GM12878 (cell line): Measurements from ENCODE around the gene SNX4. TPM values are rescaled to one million over a fixed set of nuclear protein-coding genes. Genes with fewer than 3 reads are reported as not detected.

Experiments used
- ATAC-seq: fragments of 200-7000 bp; cut with Tn5 transposase; 3 replicates; pipeline ENCODE4 v1.9.1; 2020; ENCODE audit warnings: mild to moderate bottlenecking, moderate library complexity
- BruUV-seq: library from RNA; stranded (reverse); fragments of 400-500 nt; replicated peaks from 2 replicates; lab custom pipeline; 2021; lab: Mats Ljungman, UMichigan
- CTCF ChIA-PET: fragments of 300-600 bp; sonication (Branson Sonifier 250); formaldehyde crosslinking; extraction: SDS; loops from one replicate; lab custom pipeline; 2021; ENCODE audit warnings: inconsistent platforms; lab: Yijun Ruan, JAX
- POLR2A ChIA-PET: fragments of 350-600 bp; formaldehyde crosslinking; extraction: SDS; loops from one replicate; lab custom pipeline; 2021; ENCODE audit warnings: inconsistent platforms; lab: Charles Lee
- RAD21 ChIA-PET: fragments of 300-600 bp; sonication (Branson Sonifier 250); formaldehyde crosslinking; loops from one replicate; lab custom pipeline; 2023; ENCODE audit warnings: antibody characterized with exemption; ENCODE audit not compliant: unreplicated experiment; lab: Charles Lee
- SMC1A ChIA-PET: fragments of 300-600 bp; sonication (Branson Sonifier 250); formaldehyde crosslinking; loops from one replicate; lab custom pipeline; 2023; ENCODE audit not compliant: unreplicated experiment, uncharacterized antibody; lab: Charles Lee
- DNase-seq: peaks from one replicate; pipeline ENCODE4 v3.0.0-alpha.2; 2011; ENCODE audit warnings: low read depth, low spot score
- FAIRE-seq: peaks from 3 replicates; lab custom pipeline; 2011; peaks lifted over from hg19 to GRCh38; lab: Jason Lieb, UNC
- H2AFZ ChIP-seq: 2 replicates; pipeline ENCODE4 v1.6.0; 2011; ENCODE audit warnings: low read depth, low read length, control low read depth; ENCODE audit not compliant: control insufficient read depth
- H3K27ac ChIP-seq: 2 replicates; pipeline ENCODE4 v1.5.1; 2011; ENCODE audit warnings: control low read depth; ENCODE audit not compliant: control insufficient read depth, insufficient read depth
- H3K27me3 ChIP-seq, 2 experiments: replicated peaks in 1 of 2; 2 replicates each; pipeline versions ENCODE4 v1.6.0 to v1.6.1; 2011; ENCODE audit warnings: low read length in 1 of 2; ENCODE audit not compliant: control insufficient read depth in 2 of 2, insufficient read depth in 2 of 2
- H3K36me3 ChIP-seq, 2 experiments: 2 replicates each; pipeline ENCODE4 v1.5.1; 2011; ENCODE audit warnings: low read length in 1 of 2; ENCODE audit not compliant: control insufficient read depth in 2 of 2, insufficient read depth in 2 of 2
- H3K4me1 ChIP-seq: 2 replicates; pipeline ENCODE4 v1.6.1; 2011; ENCODE audit warnings: mild to moderate bottlenecking, low read length, moderate library complexity, mixed read lengths; ENCODE audit not compliant: control insufficient read depth, insufficient read depth
- H3K4me2 ChIP-seq: 2 replicates; pipeline ENCODE4 v1.6.0; 2011; ENCODE audit warnings: control low read depth; ENCODE audit not compliant: control insufficient read depth, insufficient read depth
- H3K4me3 ChIP-seq: fragments of 200-600 bp; sonication (generic); 2 replicates; pipeline ENCODE4 v1.5.1; 2016
- H3K79me2 ChIP-seq: 2 replicates; pipeline ENCODE4 v1.6.0; 2011; ENCODE audit warnings: low read length; ENCODE audit not compliant: control insufficient read depth, insufficient read depth
- H3K9ac ChIP-seq: 2 replicates; pipeline ENCODE4 v1.8.0; 2011; ENCODE audit warnings: low read length, control low read depth, mixed read lengths; ENCODE audit not compliant: control insufficient read depth, insufficient read depth
- H3K9me3 ChIP-seq: replicated peaks from 3 replicates; pipeline ENCODE4 v1.5.1; 2011; ENCODE audit warnings: mild to moderate bottlenecking, low read length; ENCODE audit not compliant: control insufficient read depth, insufficient read depth
- H4K20me1 ChIP-seq: 2 replicates; pipeline ENCODE4 v1.6.0; 2011; ENCODE audit not compliant: control insufficient read depth, insufficient read depth
- DPF2 ChIP-seq: fragments of 450-650 bp; IDR thresholded peaks from 2 replicates; pipeline ENCODE4 v1.6.1; 2017; ENCODE audit warnings: mild to moderate bottlenecking
- MYB ChIP-seq: fragments of 150-350 bp; IDR thresholded peaks from 2 replicates; pipeline ENCODE4 v1.6.1; 2014; ENCODE audit warnings: mild to moderate bottlenecking, low read depth, low read length, borderline replicate concordance
- RELA ChIP-seq: fragments of 450-650 bp; IDR thresholded peaks from 2 replicates; pipeline ENCODE4 v1.8.0; 2014; ENCODE audit warnings: borderline replicate concordance; ENCODE audit not compliant: partially characterized antibody
- SIN3A ChIP-seq: IDR thresholded peaks from 2 replicates; pipeline ENCODE4 v1.6.1; 2012; ENCODE audit warnings: low read depth, low read length, improper control_type of control experiment
- STAT1 ChIP-seq: fragments of 450-650 bp; conservative IDR thresholded peaks from 2 replicates; pipeline ENCODE4 v1.6.1; 2014; ENCODE audit warnings: antibody characterized with exemption, mild to moderate bottlenecking
- ZSCAN29 ChIP-seq: fragments of 450-650 bp; IDR thresholded peaks from 2 replicates; pipeline ENCODE4 v1.6.1; 2017; ENCODE audit warnings: mild to moderate bottlenecking, moderate library complexity
- WGBS: methylation state at CpG from one replicate; pipeline ENCODE4 v1.1.6; 2016; ENCODE audit warnings: low lambda C conversion rate; ENCODE audit not compliant: insufficient replicate concordance, insufficient coverage; ENCODE audit errors: missing lambda C conversion rate; 5-methylcytosine and 5-hydroxymethylcytosine counted together
- in situ Hi-C: fragments of 300-500 bp; cut with MboI; formaldehyde crosslinking; loops from 9 replicates; pipeline ENCODE4 v1.14.3; 2018; ENCODE audit warnings: mixed read lengths
- intact Hi-C: fragments of 100-400 bp; cut with micrococcal nuclease; formaldehyde crosslinking; loops from one replicate; pipeline ENCODE4 v1.14.2; 2022; ENCODE audit not compliant: unreplicated experiment
- polyA plus RNA-seq, 11 experiments: library from polyadenylated mRNA; depleted of rRNA in 4 of 11; unstranded in 6 of 11; stranded (reverse) in 5 of 11; fragments of >200 nt; fragmentation: Nextera tagmentation in 4 of 11; fragmentation: Illumina TruSeq in 1 of 11; extraction: Ambion mirVana in 4 of 11; extraction: Trizol in 1 of 11; gene quantifications; 1 replicate in 1 of 11; 2 replicates in 10 of 11; pipeline versions ENCODE4 v1.2.1 to v1.2.3, GENCODE V29; 2011 to 2016; ENCODE audit warnings: inconsistent platforms in 2 of 11, missing spikeins in 2 of 11, low read depth in 1 of 11
- total RNA-seq, 4 experiments: library from RNA; depleted of rRNA in 3 of 4; stranded (reverse); fragments of >200 nt in 3 of 4; fragmentation: Illumina TruSeq in 1 of 4; extraction: Trizol in 1 of 4; gene quantifications; 2 replicates each; pipeline versions ENCODE4 v1.2.1 to v1.2.3, GENCODE V29; 2013 to 2021
- TF ChIP-seq, protein P1 (sequence below): IDR thresholded peaks from 2 replicates; pipeline ENCODE4 v1.6.1; 2012; ENCODE audit warnings: mild to moderate bottlenecking, low read depth, low read length

Gene SNX4
- total and polyA plus RNA-seq, 10 of the 15 experiments (the other 5 are each of a cell fraction or from before 2014, with no cell fraction given): 33.4 to 94.5 (median 60.5) TPM

DNA sequence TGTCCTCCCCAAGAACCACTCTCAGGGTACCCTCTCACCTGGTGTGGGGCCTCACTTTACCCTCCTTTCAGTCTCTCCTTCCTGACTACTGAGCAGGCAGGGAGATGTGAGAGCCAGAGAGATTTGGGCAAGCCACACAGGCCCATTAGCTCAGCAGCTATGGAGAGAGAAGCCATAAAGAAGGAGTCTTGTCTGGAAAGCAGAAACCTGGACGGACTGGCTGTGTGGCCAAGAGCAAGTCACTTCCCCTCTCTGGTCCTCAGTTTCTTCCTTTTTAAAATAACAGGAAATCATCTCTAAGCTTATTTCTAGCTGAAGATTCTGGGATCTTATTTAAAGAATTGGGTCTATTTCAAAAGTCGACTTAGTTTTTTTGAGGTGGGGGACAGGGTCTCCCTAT, 79.0 kb downstream of the SNX4 start:
- H3K36me3 ChIP-seq: no peaks in the 10 kb centered on the region
- no peak overlapping the region for H3K4me3 ChIP-seq
- H4K20me1 ChIP-seq: no peaks in the 10 kb centered on the region
- no peak overlapping the region for H3K9ac ChIP-seq
- ATAC-seq: no peak
- no peak for DNase-seq
- BruUV-seq: no TSS peak
- no peak overlapping the region for H3K27ac ChIP-seq
- no peaks in the 10 kb centered on the region for H3K79me2 ChIP-seq
- no peaks in the 10 kb centered on the region for H3K4me1 ChIP-seq
- no peak overlapping the region for H3K4me2 ChIP-seq
- ChIA-PET RAD21 (interaction anchor here (0.8 to 6.3 kb wide), 9 partner anchors 71 to 516 kb away, joined by 3 to 30 read pairs (median 4); no protein-coding TSS in a partner anchor), CTCF (interaction anchor here (0.9 to 8.3 kb wide), 10 partner anchors 14 to 679 kb away, joined by 3 to 90 read pairs (median 5); no protein-coding TSS in a partner anchor)
- H3K9me3 ChIP-seq: no peaks in the 10 kb centered on the region
- WGBS: 72% methylated on average over 2 of the region's 2 CpGs
- TF ChIP-seq MYB: no peak
- TF ChIP-seq, all 136 proteins: peak for 0
- Histone ChIP-seq H2AFZ (no peak overlapping the region), H3K27me3 (no peaks in the 10 kb centered on the region)
- intact Hi-C loops: no loop called here
- ChIA-PET SMC1A (interaction anchor here (0.5 to 10.6 kb wide), 15 partner anchors 9 to 539 kb away, joined by 3 to 61 read pairs (median 3); no protein-coding TSS in a partner anchor), POLR2A (no interaction called here)
- FAIRE-seq: no peak
- in situ Hi-C loops: loop anchor here (25.0 kb wide), 1 partner anchor 454 kb away; no protein-coding TSS in a partner anchor

DNA sequence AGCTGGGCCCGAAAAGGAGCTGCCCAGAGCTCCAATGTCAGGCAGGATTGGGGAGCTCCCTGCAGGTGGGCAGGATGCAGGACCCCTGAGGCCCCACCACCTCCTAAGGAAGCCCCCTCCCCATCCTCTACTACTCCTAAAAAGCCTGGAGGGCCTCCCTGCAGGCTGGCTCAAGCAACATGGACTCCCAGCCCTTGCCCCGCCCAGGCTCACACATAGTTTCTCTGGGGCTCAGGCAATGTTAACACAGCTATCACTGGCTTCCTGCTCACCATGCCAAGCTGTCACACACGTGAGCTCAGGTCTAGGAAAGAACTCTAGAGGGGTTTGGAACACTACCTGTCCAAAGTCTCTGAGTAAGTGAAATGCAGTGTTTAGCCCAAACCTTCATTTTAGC, 79.4 kb downstream of the SNX4 start:
- in situ Hi-C loops (loop anchor here (25.0 kb wide), 1 partner anchor 453 kb away; no protein-coding TSS in a partner anchor), intact Hi-C loops (no loop called here)
- no peak overlapping the region for H2AFZ ChIP-seq
- RAD21 ChIA-PET: interaction anchor here (0.6 to 6.3 kb wide), 14 partner anchors 12 to 539 kb away, joined by 3 to 30 read pairs (median 4); no protein-coding TSS in a partner anchor
- H3K79me2 ChIP-seq: no peaks in the 10 kb centered on the region
- H3K27me3 ChIP-seq: no peaks in the 10 kb centered on the region
- 67% methylated on average over 3 of the region's 3 CpGs for WGBS
- no TSS peak for BruUV-seq
- H3K4me2 ChIP-seq: no peak overlapping the region
- no peaks in the 10 kb centered on the region for H3K4me1 ChIP-seq
- CTCF ChIA-PET: interaction anchor here (0.9 to 8.3 kb wide), 11 partner anchors 13 to 679 kb away, joined by 3 to 90 read pairs (median 4); no protein-coding TSS in a partner anchor
- H3K36me3 ChIP-seq: no peaks in the 10 kb centered on the region
- SMC1A ChIA-PET: interaction anchor here (0.5 to 10.6 kb wide), 19 partner anchors 9 to 679 kb away, joined by 3 to 61 read pairs (median 3); no protein-coding TSS in a partner anchor
- no peaks in the 10 kb centered on the region for H3K9me3 ChIP-seq
- FAIRE-seq (no peak), DNase-seq (no peak)
- no peak overlapping the region for H3K9ac ChIP-seq
- no peak overlapping the region for H3K4me3 ChIP-seq
- POLR2A ChIA-PET: no interaction called here
- TF ChIP-seq STAT1: no peak
- TF ChIP-seq RELA: no peak
- TF ChIP-seq ZSCAN29: no peak
- no peak for TF ChIP-seq DPF2
- TF ChIP-seq SIN3A: no peak
- TF ChIP-seq, protein P1, sequence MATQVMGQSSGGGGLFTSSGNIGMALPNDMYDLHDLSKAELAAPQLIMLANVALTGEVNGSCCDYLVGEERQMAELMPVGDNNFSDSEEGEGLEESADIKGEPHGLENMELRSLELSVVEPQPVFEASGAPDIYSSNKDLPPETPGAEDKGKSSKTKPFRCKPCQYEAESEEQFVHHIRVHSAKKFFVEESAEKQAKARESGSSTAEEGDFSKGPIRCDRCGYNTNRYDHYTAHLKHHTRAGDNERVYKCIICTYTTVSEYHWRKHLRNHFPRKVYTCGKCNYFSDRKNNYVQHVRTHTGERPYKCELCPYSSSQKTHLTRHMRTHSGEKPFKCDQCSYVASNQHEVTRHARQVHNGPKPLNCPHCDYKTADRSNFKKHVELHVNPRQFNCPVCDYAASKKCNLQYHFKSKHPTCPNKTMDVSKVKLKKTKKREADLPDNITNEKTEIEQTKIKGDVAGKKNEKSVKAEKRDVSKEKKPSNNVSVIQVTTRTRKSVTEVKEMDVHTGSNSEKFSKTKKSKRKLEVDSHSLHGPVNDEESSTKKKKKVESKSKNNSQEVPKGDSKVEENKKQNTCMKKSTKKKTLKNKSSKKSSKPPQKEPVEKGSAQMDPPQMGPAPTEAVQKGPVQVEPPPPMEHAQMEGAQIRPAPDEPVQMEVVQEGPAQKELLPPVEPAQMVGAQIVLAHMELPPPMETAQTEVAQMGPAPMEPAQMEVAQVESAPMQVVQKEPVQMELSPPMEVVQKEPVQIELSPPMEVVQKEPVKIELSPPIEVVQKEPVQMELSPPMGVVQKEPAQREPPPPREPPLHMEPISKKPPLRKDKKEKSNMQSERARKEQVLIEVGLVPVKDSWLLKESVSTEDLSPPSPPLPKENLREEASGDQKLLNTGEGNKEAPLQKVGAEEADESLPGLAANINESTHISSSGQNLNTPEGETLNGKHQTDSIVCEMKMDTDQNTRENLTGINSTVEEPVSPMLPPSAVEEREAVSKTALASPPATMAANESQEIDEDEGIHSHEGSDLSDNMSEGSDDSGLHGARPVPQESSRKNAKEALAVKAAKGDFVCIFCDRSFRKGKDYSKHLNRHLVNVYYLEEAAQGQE: no peak
- TF ChIP-seq, all 136 proteins: peak for 0
- Histone ChIP-seq H3K27ac (no peak overlapping the region), H4K20me1 (no peaks in the 10 kb centered on the region)
- ATAC-seq: peak; percentile 41; the same call in 1 of the 3 replicates
